BE2C (cell line): ENCODE measurements around the gene AUTS2.

Experiments
- DNase-seq: peaks from one replicate; pipeline ENCODE4 v3.0.0-alpha.2; 2020
- H3K27me3 ChIP-seq: fragments of 250-450 bp; sonication (Bioruptor Pico); 2 replicates; pipeline ENCODE4 v1.5.1; 2020; ENCODE audit warnings: mild to moderate bottlenecking
- H3K36me3 ChIP-seq: fragments of 250-450 bp; sonication (Bioruptor Pico); 2 replicates; pipeline ENCODE4 v1.5.1; 2020; ENCODE audit warnings: mild to moderate bottlenecking
- H3K4me1 ChIP-seq: fragments of 250-450 bp; sonication (Bioruptor Pico); 2 replicates; pipeline ENCODE4 v1.5.1; 2020
- H3K4me3 ChIP-seq: 2 replicates; pipeline ENCODE4 v1.5.1; 2011; ENCODE audit warnings: low read depth, low read length
- H3K9me3 ChIP-seq: fragments of 250-450 bp; sonication (Bioruptor Pico); 2 replicates; pipeline ENCODE4 v1.5.1; 2020
- CTCF ChIP-seq: IDR thresholded peaks from 2 replicates; pipeline ENCODE4 v1.5.1; 2012; ENCODE audit warnings: mild to moderate bottlenecking, low read depth, low read length

Gene AUTS2

DNA sequence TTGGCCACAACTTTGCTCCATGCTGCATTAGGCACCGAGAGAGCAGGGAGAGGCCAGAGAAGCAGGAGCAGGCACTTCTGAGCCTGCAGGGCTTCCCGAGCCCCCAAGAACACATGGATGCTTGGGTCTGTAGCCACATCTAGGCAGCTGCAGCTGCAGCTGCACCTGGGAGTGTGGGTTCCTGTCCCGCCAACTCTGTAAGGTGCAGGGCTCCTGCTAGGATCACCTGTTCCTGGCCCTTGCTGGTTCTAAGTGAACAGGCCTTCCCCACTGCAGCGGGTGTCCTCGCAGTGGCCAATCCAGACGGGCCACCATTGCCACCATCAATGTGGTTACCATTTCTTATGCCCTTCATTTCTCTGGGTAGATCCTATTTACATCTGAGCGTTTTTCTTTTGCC lies 330.3 kb downstream of the AUTS2 start:
- Histone ChIP-seq H3K9me3 (no peaks in the 10 kb centered on the region), H3K4me1 (no peaks in the 10 kb centered on the region), H3K36me3 (no peaks in the 10 kb centered on the region), H3K4me3 (no peak overlapping the region), H3K27me3 (no peaks in the 10 kb centered on the region)
- DNase-seq: no peak
- TF ChIP-seq CTCF: no peak

DNA sequence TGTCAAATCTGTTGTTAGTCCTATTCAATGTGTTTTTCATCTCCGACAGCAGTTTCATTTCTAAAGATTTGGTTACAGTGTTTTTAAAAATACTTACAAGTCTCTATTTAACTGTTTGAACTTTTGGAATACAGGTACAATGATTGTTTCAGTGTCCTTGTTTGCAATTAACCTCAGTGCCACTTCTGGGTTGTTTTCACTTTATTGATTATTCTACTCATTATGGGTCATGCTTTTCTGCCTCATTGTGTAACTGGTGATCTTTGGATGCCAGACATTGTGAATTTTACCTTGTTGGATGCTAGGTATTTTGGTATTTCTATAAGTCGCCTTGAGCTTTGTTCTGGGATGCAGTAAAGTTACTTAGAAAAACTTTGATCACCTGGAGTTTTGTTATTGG lies 331.3 kb downstream of the AUTS2 start:
- TF ChIP-seq CTCF: no peak
- H3K36me3 ChIP-seq: no peaks in the 10 kb centered on the region
- no peaks in the 10 kb centered on the region for H3K9me3 ChIP-seq
- H3K27me3 ChIP-seq: no peaks in the 10 kb centered on the region
- DNase-seq: no peak
- H3K4me1 ChIP-seq: peaks cover 5% of the 10 kb centered on the region
- no peak overlapping the region for H3K4me3 ChIP-seq

DNA sequence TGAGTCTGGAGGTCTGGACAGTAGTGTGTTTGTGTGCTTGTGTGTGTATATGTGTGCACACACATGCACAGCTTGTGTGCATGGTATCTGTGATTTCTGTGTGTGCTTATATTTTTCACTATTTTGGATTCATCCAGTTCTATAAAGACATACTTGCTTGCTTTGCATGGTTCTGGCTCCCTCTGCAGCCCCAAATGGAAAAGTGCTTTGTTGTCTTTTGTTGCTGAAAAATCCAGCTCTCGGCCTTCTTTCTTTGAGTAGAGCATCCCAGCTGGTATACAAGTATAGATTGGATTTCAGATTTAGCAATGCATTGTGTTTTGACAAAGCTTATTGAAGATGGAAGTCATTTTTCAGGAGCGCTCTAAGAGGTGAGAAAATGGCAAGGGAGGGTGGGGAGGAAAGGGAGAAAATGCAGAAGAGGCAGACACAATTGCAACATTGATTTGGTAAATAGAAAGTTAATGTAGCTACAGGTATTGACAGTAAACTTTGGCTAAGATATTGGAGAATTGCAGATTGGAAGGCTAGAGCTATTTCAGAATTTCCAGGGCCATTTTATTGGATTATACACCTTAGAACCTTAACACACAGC lies 333.9 kb downstream of the AUTS2 start:
- H3K27me3 ChIP-seq: no peaks in the 10 kb centered on the region
- peak; percentile 92 for TF ChIP-seq CTCF
- H3K4me3 ChIP-seq: no peak overlapping the region
- H3K36me3 ChIP-seq: no peaks in the 10 kb centered on the region
- H3K9me3 ChIP-seq: no peaks in the 10 kb centered on the region
- peak; percentile 41 for DNase-seq
- peaks cover 10% of the 10 kb centered on the region for H3K4me1 ChIP-seq

DNA sequence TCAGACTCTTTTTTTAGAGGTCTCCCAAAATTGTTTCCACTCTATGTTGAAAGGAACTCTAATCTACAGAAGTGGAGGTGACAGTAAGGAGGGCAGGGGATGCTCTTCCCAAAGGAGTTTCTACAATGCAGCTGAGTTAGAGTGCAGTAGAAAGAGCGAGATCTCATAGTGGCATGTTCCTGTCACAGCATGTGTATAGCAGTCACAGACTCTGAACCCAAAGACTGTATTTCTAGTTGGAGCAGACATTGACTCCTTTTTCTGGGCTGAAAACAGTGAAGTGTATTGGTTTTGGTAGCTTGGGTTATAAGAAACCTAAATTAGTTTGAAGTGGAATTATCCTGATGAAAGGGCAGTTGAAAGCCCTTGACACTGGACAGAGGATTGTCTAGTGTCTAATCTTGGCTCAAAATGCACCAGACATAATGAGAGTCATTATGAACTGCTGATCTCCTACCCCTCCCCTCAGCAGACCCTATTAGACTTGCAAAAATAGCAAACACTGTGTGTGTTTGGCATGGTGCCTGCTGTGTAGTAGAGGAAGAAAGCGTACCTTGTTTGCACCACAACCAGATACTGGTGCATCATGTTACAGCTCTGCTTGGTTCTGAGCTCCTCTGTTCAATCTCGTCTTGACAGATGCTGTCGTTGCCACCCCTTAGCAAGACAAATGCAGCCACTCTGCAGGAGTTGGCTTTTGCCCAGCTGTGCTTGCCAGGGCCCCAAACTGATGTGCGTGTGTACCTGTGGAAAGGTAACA lies 336.0 kb downstream of the AUTS2 start:
- no peaks in the 10 kb centered on the region for H3K9me3 ChIP-seq
- no peak overlapping the region for H3K4me3 ChIP-seq
- H3K4me1 ChIP-seq: peaks cover 10% of the 10 kb centered on the region
- H3K27me3 ChIP-seq: no peaks in the 10 kb centered on the region
- no peak for TF ChIP-seq CTCF
- DNase-seq: peak; percentile 83
- no peaks in the 10 kb centered on the region for H3K36me3 ChIP-seq

- H3K4me3 ChIP-seq: no peak overlapping the region
- H3K27me3 ChIP-seq: no peaks in the 10 kb centered on the region
- H3K9me3 ChIP-seq: no peaks in the 10 kb centered on the region
- peaks cover 10% of the 10 kb centered on the region for H3K4me1 ChIP-seq
- DNase-seq: no peak
- H3K36me3 ChIP-seq: no peaks in the 10 kb centered on the region
- no peak for TF ChIP-seq CTCF
Observed at GRCh38 chr7:69935107-69935506, 336.8 kb downstream of the AUTS2 start.

DNA sequence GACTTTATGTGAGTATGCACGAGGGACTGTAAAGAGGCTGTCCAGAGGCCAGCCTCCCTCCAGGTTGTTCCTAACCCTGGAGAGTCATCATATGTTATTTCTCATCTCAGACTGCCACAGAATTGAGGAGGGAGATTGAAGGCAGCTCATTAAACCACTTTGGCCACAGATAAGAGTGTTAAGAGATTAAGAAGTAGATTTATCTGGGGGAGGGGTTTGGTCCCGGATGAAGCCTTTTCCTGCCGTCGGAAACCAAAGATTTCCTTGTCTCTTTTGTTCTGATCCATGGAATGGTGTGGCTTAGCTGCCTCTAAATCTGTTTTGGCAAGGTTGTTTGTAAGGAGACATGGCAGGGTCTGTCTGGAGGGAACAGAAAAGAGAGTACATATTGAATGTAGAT lies 338.8 kb downstream of the AUTS2 start:
- Histone ChIP-seq H3K36me3 (no peaks in the 10 kb centered on the region), H3K4me1 (peaks cover 10% of the 10 kb centered on the region), H3K27me3 (no peaks in the 10 kb centered on the region), H3K9me3 (no peaks in the 10 kb centered on the region), H3K4me3 (no peak overlapping the region)
- TF ChIP-seq CTCF: no peak
- no peak for DNase-seq
